HepG2 (cell line): ENCODE measurements around the gene ALPL. TPM values are rescaled to one million over a fixed set of nuclear protein-coding genes. Genes with fewer than 3 reads are reported as not detected.

ENCODE experiments used
- CCDC6 ChIP-seq: sonication (generic); formaldehyde crosslinking; IDR thresholded peaks from 2 replicates; pipeline ENCODE4 v1.8.1; 2022; ENCODE audit warnings: mild to moderate bottlenecking, missing genetic modification reagents, moderate library complexity
- ESRRA ChIP-seq: sonication (generic); formaldehyde crosslinking; IDR thresholded peaks from 2 replicates; pipeline ENCODE4 v1.5.1; 2020; ENCODE audit warnings: mild to moderate bottlenecking, low read depth, missing genetic modification reagents
- GATAD2A ChIP-seq: IDR thresholded peaks from 2 replicates; pipeline ENCODE4 v1.6.1; 2016
- KAT2B ChIP-seq: fragments of 150-350 bp; IDR thresholded peaks from 2 replicates; pipeline ENCODE4 v1.6.1; 2014; ENCODE audit warnings: low read depth, low read length, borderline replicate concordance
- MXD4 ChIP-seq: IDR thresholded peaks from 2 replicates; pipeline ENCODE4 v1.6.1; 2016; ENCODE audit warnings: mild to moderate bottlenecking, missing biosample characterization, missing genetic modification reagents
- NKX3-1 ChIP-seq: sonication (generic); formaldehyde crosslinking; IDR thresholded peaks from 2 replicates; pipeline ENCODE4 v1.5.0; 2020; ENCODE audit warnings: missing genetic modification reagents
- RXRA ChIP-seq: sonication (generic); formaldehyde crosslinking; IDR thresholded peaks from 2 replicates; pipeline ENCODE4 v1.5.1; 2020; ENCODE audit warnings: missing genetic modification reagents
- SOX6 ChIP-seq, 2 experiments: fragments of 450-650 bp in 1 of 2; sonication (generic) in 1 of 2; formaldehyde crosslinking in 1 of 2; IDR thresholded peaks; 2 replicates each; pipeline versions ENCODE4 v1.4.0 to v1.6.1; 2017 to 2020; ENCODE audit warnings: antibody characterized with exemption in 1 of 2, mild to moderate bottlenecking in 1 of 2, missing genetic modification reagents in 1 of 2
- SRSF9 ChIP-seq: fragments of 200-400 bp; formaldehyde crosslinking; IDR thresholded peaks from 2 replicates; pipeline ENCODE4 v1.6.1; 2018; ENCODE audit warnings: borderline replicate concordance, mild to moderate bottlenecking, low read depth, low read length; ENCODE audit not compliant: insufficient read depth, poor library complexity, severe bottlenecking
- TAF1 ChIP-seq: sonication (generic); formaldehyde crosslinking; IDR thresholded peaks from 2 replicates; pipeline ENCODE4 v1.4.0; 2020; ENCODE audit warnings: missing genetic modification reagents
- ZBTB37 ChIP-seq: sonication (generic); formaldehyde crosslinking; IDR thresholded peaks from 2 replicates; pipeline ENCODE4 v1.4.0; 2020; ENCODE audit warnings: mild to moderate bottlenecking, missing genetic modification reagents
- ZFX ChIP-seq: sonication (generic); formaldehyde crosslinking; IDR thresholded peaks from 2 replicates; pipeline ENCODE4 v1.4.0; 2020; ENCODE audit warnings: mild to moderate bottlenecking, low read depth, missing genetic modification reagents, moderate library complexity
- ZNF317 ChIP-seq: sonication (generic); formaldehyde crosslinking; IDR thresholded peaks from 2 replicates; pipeline ENCODE4 v1.5.0; 2020; ENCODE audit warnings: mild to moderate bottlenecking, missing genetic modification reagents
- ZNF441 ChIP-seq: sonication (generic); formaldehyde crosslinking; IDR thresholded peaks from 2 replicates; pipeline ENCODE4 v1.7.0; 2021; ENCODE audit warnings: missing genetic modification reagents, borderline replicate concordance
- ZNF501 ChIP-seq: sonication (generic); formaldehyde crosslinking; IDR thresholded peaks from 2 replicates; pipeline ENCODE4 v1.5.1; 2020; ENCODE audit warnings: mild to moderate bottlenecking, moderate library complexity, missing genetic modification reagents
- ZNF567 ChIP-seq: sonication (generic); formaldehyde crosslinking; IDR thresholded peaks from 2 replicates; pipeline ENCODE4 v1.8.1; 2023; ENCODE audit warnings: mild to moderate bottlenecking, missing genetic modification reagents, borderline replicate concordance
- ZNF574 ChIP-seq: sonication (generic); formaldehyde crosslinking; IDR thresholded peaks from 2 replicates; pipeline ENCODE4 v1.4.0; 2020; ENCODE audit warnings: missing genetic modification reagents
- ZNF772 ChIP-seq: sonication (generic); formaldehyde crosslinking; IDR thresholded peaks from 2 replicates; pipeline ENCODE4 v1.5.0; 2020; ENCODE audit warnings: mild to moderate bottlenecking, missing genetic modification reagents
- ZNF780A ChIP-seq: sonication (generic); formaldehyde crosslinking; IDR thresholded peaks from 2 replicates; pipeline ENCODE4 v1.8.0; 2022; ENCODE audit warnings: mild to moderate bottlenecking, missing genetic modification reagents, moderate library complexity
- ZSCAN25 ChIP-seq: sonication (generic); formaldehyde crosslinking; IDR thresholded peaks from 2 replicates; pipeline ENCODE4 v1.8.0; 2022; ENCODE audit warnings: mild to moderate bottlenecking, missing genetic modification reagents
- polyA plus RNA-seq, 8 experiments: library from polyadenylated mRNA; depleted of rRNA in 3 of 8; stranded (reverse) in 7 of 8; unstranded in 1 of 8; fragments of >200 nt; fragmentation: Illumina TruSeq in 4 of 8; extraction: Trizol in 4 of 8; gene quantifications; 2 replicates each; pipeline versions ENCODE4 v1.2.1 to v1.2.3, GENCODE V29; 2011 to 2016; ENCODE audit warnings: low read depth in 4 of 8, missing spikeins in 1 of 8, mixed read lengths in 1 of 8; ENCODE audit not compliant: insufficient read depth in 1 of 8
- total RNA-seq, 5 experiments: library from RNA; depleted of rRNA; stranded (reverse); fragments of >200 nt; fragmentation: Illumina TruSeq; extraction: Trizol; gene quantifications; 2 replicates each; pipeline ENCODE4 v1.2.3, GENCODE V29; 2016; ENCODE audit warnings: low read depth in 1 of 5
- TF ChIP-seq, protein P1 (sequence below): sonication (generic); formaldehyde crosslinking; IDR thresholded peaks from 2 replicates; pipeline ENCODE4 v1.5.1; 2020; ENCODE audit warnings: mild to moderate bottlenecking, missing genetic modification reagents, moderate library complexity
- TF ChIP-seq, protein P2 (sequence below): IDR thresholded peaks from 2 replicates; pipeline ENCODE4 v1.6.1; 2016

The ALPL gene
- total and polyA plus RNA-seq, 2 of the 13 experiments (the other 11 are each of a cell fraction or from before 2014, with no cell fraction given), result 0.12 TPM; not detected in 1

GRCh38 chr1:21594935-21595897 lies 86.0 kb downstream of the ALPL start (continued):
- TF ChIP-seq KAT2B (no peak), ZNF567 (no peak), CCDC6 (CRISPR knock-in tag) (no peak), SRSF9 (no peak), ZBTB37 (no peak), NKX3-1 (CRISPR knock-in tag) (no peak), ZNF317 (CRISPR knock-in tag) (no peak), ZNF772 (CRISPR knock-in tag) (no peak), ZNF501 (CRISPR knock-in tag) (0 out of 2 replicates have a peak, but pooled peaks have one; percentile 15), ESRRA (CRISPR knock-in tag) (peak; percentile 38; the same call in 1 of the 2 replicates), ZNF780A (CRISPR knock-in tag) (no peak), SOX6 (IDR thresholded peaks at IDR 0.05) (no peak), SOX6 (CRISPR knock-in tag; IDR thresholded peaks at IDR 0.05) (peak; percentile 32), RXRA (CRISPR knock-in tag) (0 out of 2 replicates have a peak, but pooled peaks have one; percentile 63), ZFX (CRISPR knock-in tag) (no peak), MXD4 (CRISPR knock-in tag) (no peak), ZNF441 (CRISPR knock-in tag) (no peak), ZSCAN25 (CRISPR knock-in tag) (peak; percentile 95), GATAD2A (CRISPR knock-in tag) (no peak), TAF1 (CRISPR knock-in tag) (no peak), ZNF574 (no peak)
- TF ChIP-seq, protein P1, sequence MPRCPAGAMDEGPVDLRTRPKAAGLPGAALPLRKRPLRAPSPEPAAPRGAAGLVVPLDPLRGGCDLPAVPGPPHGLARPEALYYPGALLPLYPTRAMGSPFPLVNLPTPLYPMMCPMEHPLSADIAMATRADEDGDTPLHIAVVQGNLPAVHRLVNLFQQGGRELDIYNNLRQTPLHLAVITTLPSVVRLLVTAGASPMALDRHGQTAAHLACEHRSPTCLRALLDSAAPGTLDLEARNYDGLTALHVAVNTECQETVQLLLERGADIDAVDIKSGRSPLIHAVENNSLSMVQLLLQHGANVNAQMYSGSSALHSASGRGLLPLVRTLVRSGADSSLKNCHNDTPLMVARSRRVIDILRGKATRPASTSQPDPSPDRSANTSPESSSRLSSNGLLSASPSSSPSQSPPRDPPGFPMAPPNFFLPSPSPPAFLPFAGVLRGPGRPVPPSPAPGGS (CRISPR knock-in tag), result 0 out of 2 replicates have a peak, but pooled peaks have one; percentile 37
- TF ChIP-seq, protein P2, sequence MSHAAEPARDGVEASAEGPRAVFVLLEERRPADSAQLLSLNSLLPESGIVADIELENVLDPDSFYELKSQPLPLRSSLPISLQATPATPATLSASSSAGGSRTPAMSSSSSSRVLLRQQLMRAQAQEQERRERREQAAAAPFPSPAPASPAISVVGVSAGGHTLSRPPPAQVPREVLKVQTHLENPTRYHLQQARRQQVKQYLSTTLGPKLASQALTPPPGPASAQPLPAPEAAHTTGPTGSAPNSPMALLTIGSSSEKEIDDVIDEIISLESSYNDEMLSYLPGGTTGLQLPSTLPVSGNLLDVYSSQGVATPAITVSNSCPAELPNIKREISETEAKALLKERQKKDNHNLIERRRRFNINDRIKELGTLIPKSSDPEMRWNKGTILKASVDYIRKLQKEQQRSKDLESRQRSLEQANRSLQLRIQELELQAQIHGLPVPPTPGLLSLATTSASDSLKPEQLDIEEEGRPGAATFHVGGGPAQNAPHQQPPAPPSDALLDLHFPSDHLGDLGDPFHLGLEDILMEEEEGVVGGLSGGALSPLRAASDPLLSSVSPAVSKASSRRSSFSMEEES (CRISPR knock-in tag), result no peak
